Measurements from ENCODE around the gene PKHD1.

Gene PKHD1

GRCh38 chr6:52109171-52109571 is 21.8 kb upstream of the PKHD1 start:
- no peak for DNase-seq (ENCODE audit: low read depth)
- no peak overlapping the region for H3K4me3 ChIP-seq (ENCODE audit: low read depth, low read length)
- TF ChIP-seq CTCF (IDR thresholded peaks at IDR 0.05; ENCODE audit: low read depth, low read length, missing control alignments) = no peak
- in situ Hi-C loops (cut with HindIII; ENCODE audit: low sequenced_read_pairs) = no loop called here

GRCh38 chr6:52108128-52108527 is 20.7 kb upstream of the PKHD1 start:
- no peak for TF ChIP-seq CTCF (IDR thresholded peaks at IDR 0.05; ENCODE audit: low read depth, low read length, missing control alignments)
- DNase-seq (ENCODE audit: low read depth) = no peak
- H3K4me3 ChIP-seq (ENCODE audit: low read depth, low read length) = no peak overlapping the region
- in situ Hi-C loops (cut with HindIII; ENCODE audit: low sequenced_read_pairs) = no loop called here

GRCh38 chr6:52106994-52107393 is 19.6 kb upstream of the PKHD1 start:
- in situ Hi-C loops (cut with HindIII; ENCODE audit: low sequenced_read_pairs) = no loop called here

GRCh38 chr6:52104979-52105378 is 17.6 kb upstream of the PKHD1 start:
- no peak overlapping the region for H3K4me3 ChIP-seq (ENCODE audit: low read depth, low read length)
- no peak for DNase-seq (ENCODE audit: low read depth)
- in situ Hi-C loops (cut with HindIII; ENCODE audit: low sequenced_read_pairs) = no loop called here
- no peak for TF ChIP-seq CTCF (IDR thresholded peaks at IDR 0.05; ENCODE audit: low read depth, low read length, missing control alignments)

More at GRCh38 chr6:52106994-52107393, 19.6 kb upstream of the PKHD1 start:
- no peak for DNase-seq (ENCODE audit: low read depth)
- H3K4me3 ChIP-seq (ENCODE audit: low read depth, low read length) = no peak overlapping the region
- TF ChIP-seq CTCF (IDR thresholded peaks at IDR 0.05; ENCODE audit: low read depth, low read length, missing control alignments) = no peak

- in situ Hi-C loops (cut with HindIII; ENCODE audit: low sequenced_read_pairs) = no loop called here
- DNase-seq (ENCODE audit: low read depth) = no peak
Measured at GRCh38 chr6:52103623-52104022, 16.2 kb upstream of the PKHD1 start.

GRCh38 chr6:52102405-52102804 is 15.0 kb upstream of the PKHD1 start:
- in situ Hi-C loops (cut with HindIII; ENCODE audit: low sequenced_read_pairs) = no loop called here
- no peak for DNase-seq (ENCODE audit: low read depth)
- no peak for TF ChIP-seq CTCF (IDR thresholded peaks at IDR 0.05; ENCODE audit: low read depth, low read length, missing control alignments)
- no peak overlapping the region for H3K4me3 ChIP-seq (ENCODE audit: low read depth, low read length)

More at GRCh38 chr6:52103623-52104022, 16.2 kb upstream of the PKHD1 start:
- H3K4me3 ChIP-seq (ENCODE audit: low read depth, low read length) = no peak overlapping the region
- no peak for TF ChIP-seq CTCF (IDR thresholded peaks at IDR 0.05; ENCODE audit: low read depth, low read length, missing control alignments)

GRCh38 chr6:52098721-52099120 is 11.3 kb upstream of the PKHD1 start:
- in situ Hi-C loops (cut with HindIII; ENCODE audit: low sequenced_read_pairs) = no loop called here
- DNase-seq (ENCODE audit: low read depth) = no peak
- TF ChIP-seq CTCF (IDR thresholded peaks at IDR 0.05; ENCODE audit: low read depth, low read length, missing control alignments) = no peak
- no peak overlapping the region for H3K4me3 ChIP-seq (ENCODE audit: low read depth, low read length)

Data from astrocyte of the cerebellum (primary cell).